GM23338 (cell line): ENCODE measurements around the gene HCRTR2. TPM values are rescaled to one million over a fixed set of nuclear protein-coding genes. Genes with fewer than 3 reads are reported as not detected.

Source experiments
- ATAC-seq: fragments of 200-7000 bp; cut with Tn5 transposase; 3 replicates; pipeline ENCODE4 v1.9.1; 2020
- DNase-seq: peaks from one replicate; pipeline ENCODE4 v3.0.0-alpha.2; 2015; ENCODE audit warnings: low spot score
- H2AFZ ChIP-seq: fragments of 200-600 bp; sonication (generic); 2 replicates; pipeline ENCODE4 v1.8.0; 2016; ENCODE audit warnings: antibody characterized with exemption, mild to moderate bottlenecking, moderate library complexity
- H3F3A ChIP-seq: fragments of 200-600 bp; sonication (generic); replicated peaks from 2 replicates; pipeline ENCODE4 v1.8.0; 2017; ENCODE audit warnings: antibody characterized with exemption, mixed run types, low read depth
- H3K27ac ChIP-seq: fragments of 200-600 bp; sonication (generic); 2 replicates; pipeline ENCODE4 v1.6.1; 2016; ENCODE audit warnings: low read depth
- H3K27me3 ChIP-seq: fragments of 200-600 bp; sonication (generic); 2 replicates; pipeline ENCODE4 v1.8.0; 2016; ENCODE audit warnings: mild to moderate bottlenecking, mixed run types, moderate library complexity; ENCODE audit not compliant: insufficient read depth
- H3K36me3 ChIP-seq: fragments of 200-600 bp; sonication (generic); 2 replicates; pipeline ENCODE4 v1.8.0; 2016; ENCODE audit warnings: mild to moderate bottlenecking; ENCODE audit not compliant: insufficient read depth
- H3K4me1 ChIP-seq: fragments of 200-600 bp; sonication (generic); 2 replicates; pipeline ENCODE4 v1.8.0; 2016; ENCODE audit warnings: mild to moderate bottlenecking, moderate library complexity; ENCODE audit not compliant: insufficient read depth
- H3K4me2 ChIP-seq: fragments of 200-600 bp; sonication (generic); 2 replicates; pipeline ENCODE4 v1.7.1; 2017; ENCODE audit warnings: mixed run types
- H3K4me3 ChIP-seq: fragments of 200-600 bp; sonication (generic); 2 replicates; pipeline ENCODE4 v1.6.1; 2016; ENCODE audit warnings: mixed run types
- H3K79me2 ChIP-seq: fragments of 200-600 bp; sonication (generic); replicated peaks from 2 replicates; pipeline ENCODE4 v1.8.0; 2017; ENCODE audit warnings: mild to moderate bottlenecking; ENCODE audit not compliant: insufficient read depth
- H3K9me2 ChIP-seq: fragments of 200-600 bp; sonication (generic); 2 replicates; pipeline ENCODE4 v1.8.0; 2017; ENCODE audit not compliant: insufficient read depth
- H4K20me1 ChIP-seq: fragments of 200-600 bp; sonication (generic); replicated peaks from 2 replicates; pipeline ENCODE4 v1.8.0; 2017; ENCODE audit warnings: mild to moderate bottlenecking; ENCODE audit not compliant: insufficient read depth
- H3K27ac Mint-ChIP-seq: 2 replicates; pipeline ENCODE4 v1.8.0; 2020; ENCODE audit warnings: inconsistent platforms, mild to moderate bottlenecking, moderate library complexity, mixed read lengths
- H3K27me3 Mint-ChIP-seq: 3 replicates; pipeline ENCODE4 v1.8.0; 2022; ENCODE audit warnings: low read depth, mild to moderate bottlenecking, moderate library complexity, mixed read lengths, inconsistent platforms; ENCODE audit not compliant: insufficient read depth, poor library complexity
- H3K36me3 Mint-ChIP-seq: 3 replicates; pipeline ENCODE4 v1.8.0; 2021; ENCODE audit warnings: low read depth, mild to moderate bottlenecking, inconsistent platforms, moderate library complexity, mixed read lengths
- H3K4me1 Mint-ChIP-seq: 3 replicates; pipeline ENCODE4 v1.8.0; 2020; ENCODE audit warnings: mild to moderate bottlenecking, inconsistent platforms, mixed read lengths
- H3K4me3 Mint-ChIP-seq: 3 replicates; pipeline ENCODE4 v1.8.0; 2021; ENCODE audit warnings: moderate library complexity, mild to moderate bottlenecking, inconsistent platforms, mixed read lengths
- H3K9me3 Mint-ChIP-seq: 3 replicates; pipeline ENCODE4 v1.8.0; 2020; ENCODE audit warnings: moderate library complexity, mild to moderate bottlenecking, inconsistent platforms, mixed read lengths
- CREB1 ChIP-seq: fragments of 250-450 bp; sonication (Bioruptor Pico); IDR thresholded peaks from 2 replicates; pipeline ENCODE4 v1.5.0; 2020; ENCODE audit warnings: low read depth, mild to moderate bottlenecking, moderate library complexity
- CTCF ChIP-seq, 2 experiments: fragments of 200-600 bp in 1 of 2; sonication (generic) in 1 of 2; conservative IDR thresholded peaks; 2 replicates each; pipeline versions ENCODE4 v1.5.1 to v1.6.1; 2016 to 2017; ENCODE audit warnings: antibody characterized with exemption in 2 of 2, low read depth in 2 of 2, mild to moderate bottlenecking in 2 of 2, moderate library complexity in 1 of 2
- ETS1 ChIP-seq: IDR thresholded peaks from 2 replicates; pipeline ENCODE4 v1.6.1; 2016; ENCODE audit warnings: antibody characterized with exemption
- EZH2 ChIP-seq: fragments of 200-600 bp; sonication (generic); IDR thresholded peaks from one replicate; pipeline ENCODE4 v1.8.0; 2017; ENCODE audit warnings: antibody characterized with exemption, mild to moderate bottlenecking, low read depth; ENCODE audit not compliant: unreplicated experiment
- EZH2phosphoT487 ChIP-seq: fragments of 200-600 bp; sonication (generic); IDR thresholded peaks from one replicate; pipeline ENCODE4 v1.8.1; 2018; ENCODE audit warnings: antibody characterized with exemption; ENCODE audit not compliant: unreplicated experiment
- JUNB ChIP-seq: IDR thresholded peaks from one replicate; pipeline ENCODE4 v1.6.1; 2016; ENCODE audit warnings: antibody characterized with exemption; ENCODE audit not compliant: unreplicated experiment
- NANOG ChIP-seq: IDR thresholded peaks from 2 replicates; pipeline ENCODE4 v1.6.1; 2016; ENCODE audit warnings: antibody characterized with exemption, borderline replicate concordance
- POLR2AphosphoS5 ChIP-seq: IDR thresholded peaks from 2 replicates; pipeline ENCODE4 v1.6.1; 2016; ENCODE audit warnings: antibody characterized with exemption, low read depth
- REST ChIP-seq: IDR thresholded peaks from one replicate; pipeline ENCODE4 v1.6.1; 2018; ENCODE audit warnings: antibody characterized with exemption; ENCODE audit not compliant: unreplicated experiment
- STAT1 ChIP-seq: IDR thresholded peaks from one replicate; pipeline ENCODE4 v1.6.1; 2016; ENCODE audit warnings: antibody characterized with exemption; ENCODE audit not compliant: unreplicated experiment
- ZNF114 ChIP-seq: fragments of 250-450 bp; sonication (Bioruptor Pico); IDR thresholded peaks from 2 replicates; pipeline ENCODE4 v1.5.0; 2020; ENCODE audit warnings: mild to moderate bottlenecking, moderate library complexity
- ZNF331 ChIP-seq: fragments of 250-450 bp; sonication (Bioruptor Pico); IDR thresholded peaks from 2 replicates; pipeline ENCODE4 v1.5.0; 2020; ENCODE audit warnings: low read depth, mild to moderate bottlenecking, moderate library complexity
- polyA plus RNA-seq: library from polyadenylated mRNA; unstranded; fragments of >200 nt; fragmentation: Nextera tagmentation; extraction: Ambion mirVana; gene quantifications from 2 replicates; pipeline ENCODE4 v1.2.1, GENCODE V29; 2016
- total RNA-seq: library from RNA; depleted of rRNA; stranded (reverse); fragments of >200 nt; shearing (Covaris generic); gene quantifications from 2 replicates; pipeline ENCODE4 v1.2.3, GENCODE V29; 2014
- TF ChIP-seq, protein P1 (sequence below): fragments of 250-450 bp; sonication (Bioruptor Pico); IDR thresholded peaks from 2 replicates; pipeline ENCODE4 v1.5.0; 2020; ENCODE audit warnings: mild to moderate bottlenecking, moderate library complexity

The HCRTR2 gene
- total and polyA plus RNA-seq, 2 experiments from 2014 or later = 0.15 TPM; not detected in 1

- Mint-ChIP-seq H3K4me3 (no peak overlapping the region), H3K27me3 (no peaks in the 10 kb centered on the region), H3K27ac (no peak overlapping the region), H3K36me3 (no peaks in the 10 kb centered on the region), H3K9me3 (no peaks in the 10 kb centered on the region), H3K4me1 (peaks cover 13% of the 10 kb centered on the region)
- no peaks in the 10 kb centered on the region; the same call in 1 of the 2 replicates for H3K9me2 ChIP-seq
- H3K4me1 ChIP-seq = peaks cover 6% of the 10 kb centered on the region; the same call in 1 of the 2 replicates
- no peaks in the 10 kb centered on the region for H3K36me3 ChIP-seq
- DNase-seq (no peak), ATAC-seq (no peak)
- no peak overlapping the region for H3K4me3 ChIP-seq
- H3K27me3 ChIP-seq = no peaks in the 10 kb centered on the region
- H3K4me2 ChIP-seq = no peak overlapping the region
- H3K79me2 ChIP-seq = no peaks in the 10 kb centered on the region
- H4K20me1 ChIP-seq = no peaks in the 10 kb centered on the region
- no peak for TF ChIP-seq NANOG
- TF ChIP-seq ZNF114 (CRISPR knock-in tag) = no peak
- TF ChIP-seq REST = no peak
- TF ChIP-seq EZH2 = no peak
- TF ChIP-seq CREB1 (CRISPR knock-in tag) = no peak
- TF ChIP-seq POLR2AphosphoS5 = no peak
- no peak for TF ChIP-seq STAT1
- TF ChIP-seq, protein P1, sequence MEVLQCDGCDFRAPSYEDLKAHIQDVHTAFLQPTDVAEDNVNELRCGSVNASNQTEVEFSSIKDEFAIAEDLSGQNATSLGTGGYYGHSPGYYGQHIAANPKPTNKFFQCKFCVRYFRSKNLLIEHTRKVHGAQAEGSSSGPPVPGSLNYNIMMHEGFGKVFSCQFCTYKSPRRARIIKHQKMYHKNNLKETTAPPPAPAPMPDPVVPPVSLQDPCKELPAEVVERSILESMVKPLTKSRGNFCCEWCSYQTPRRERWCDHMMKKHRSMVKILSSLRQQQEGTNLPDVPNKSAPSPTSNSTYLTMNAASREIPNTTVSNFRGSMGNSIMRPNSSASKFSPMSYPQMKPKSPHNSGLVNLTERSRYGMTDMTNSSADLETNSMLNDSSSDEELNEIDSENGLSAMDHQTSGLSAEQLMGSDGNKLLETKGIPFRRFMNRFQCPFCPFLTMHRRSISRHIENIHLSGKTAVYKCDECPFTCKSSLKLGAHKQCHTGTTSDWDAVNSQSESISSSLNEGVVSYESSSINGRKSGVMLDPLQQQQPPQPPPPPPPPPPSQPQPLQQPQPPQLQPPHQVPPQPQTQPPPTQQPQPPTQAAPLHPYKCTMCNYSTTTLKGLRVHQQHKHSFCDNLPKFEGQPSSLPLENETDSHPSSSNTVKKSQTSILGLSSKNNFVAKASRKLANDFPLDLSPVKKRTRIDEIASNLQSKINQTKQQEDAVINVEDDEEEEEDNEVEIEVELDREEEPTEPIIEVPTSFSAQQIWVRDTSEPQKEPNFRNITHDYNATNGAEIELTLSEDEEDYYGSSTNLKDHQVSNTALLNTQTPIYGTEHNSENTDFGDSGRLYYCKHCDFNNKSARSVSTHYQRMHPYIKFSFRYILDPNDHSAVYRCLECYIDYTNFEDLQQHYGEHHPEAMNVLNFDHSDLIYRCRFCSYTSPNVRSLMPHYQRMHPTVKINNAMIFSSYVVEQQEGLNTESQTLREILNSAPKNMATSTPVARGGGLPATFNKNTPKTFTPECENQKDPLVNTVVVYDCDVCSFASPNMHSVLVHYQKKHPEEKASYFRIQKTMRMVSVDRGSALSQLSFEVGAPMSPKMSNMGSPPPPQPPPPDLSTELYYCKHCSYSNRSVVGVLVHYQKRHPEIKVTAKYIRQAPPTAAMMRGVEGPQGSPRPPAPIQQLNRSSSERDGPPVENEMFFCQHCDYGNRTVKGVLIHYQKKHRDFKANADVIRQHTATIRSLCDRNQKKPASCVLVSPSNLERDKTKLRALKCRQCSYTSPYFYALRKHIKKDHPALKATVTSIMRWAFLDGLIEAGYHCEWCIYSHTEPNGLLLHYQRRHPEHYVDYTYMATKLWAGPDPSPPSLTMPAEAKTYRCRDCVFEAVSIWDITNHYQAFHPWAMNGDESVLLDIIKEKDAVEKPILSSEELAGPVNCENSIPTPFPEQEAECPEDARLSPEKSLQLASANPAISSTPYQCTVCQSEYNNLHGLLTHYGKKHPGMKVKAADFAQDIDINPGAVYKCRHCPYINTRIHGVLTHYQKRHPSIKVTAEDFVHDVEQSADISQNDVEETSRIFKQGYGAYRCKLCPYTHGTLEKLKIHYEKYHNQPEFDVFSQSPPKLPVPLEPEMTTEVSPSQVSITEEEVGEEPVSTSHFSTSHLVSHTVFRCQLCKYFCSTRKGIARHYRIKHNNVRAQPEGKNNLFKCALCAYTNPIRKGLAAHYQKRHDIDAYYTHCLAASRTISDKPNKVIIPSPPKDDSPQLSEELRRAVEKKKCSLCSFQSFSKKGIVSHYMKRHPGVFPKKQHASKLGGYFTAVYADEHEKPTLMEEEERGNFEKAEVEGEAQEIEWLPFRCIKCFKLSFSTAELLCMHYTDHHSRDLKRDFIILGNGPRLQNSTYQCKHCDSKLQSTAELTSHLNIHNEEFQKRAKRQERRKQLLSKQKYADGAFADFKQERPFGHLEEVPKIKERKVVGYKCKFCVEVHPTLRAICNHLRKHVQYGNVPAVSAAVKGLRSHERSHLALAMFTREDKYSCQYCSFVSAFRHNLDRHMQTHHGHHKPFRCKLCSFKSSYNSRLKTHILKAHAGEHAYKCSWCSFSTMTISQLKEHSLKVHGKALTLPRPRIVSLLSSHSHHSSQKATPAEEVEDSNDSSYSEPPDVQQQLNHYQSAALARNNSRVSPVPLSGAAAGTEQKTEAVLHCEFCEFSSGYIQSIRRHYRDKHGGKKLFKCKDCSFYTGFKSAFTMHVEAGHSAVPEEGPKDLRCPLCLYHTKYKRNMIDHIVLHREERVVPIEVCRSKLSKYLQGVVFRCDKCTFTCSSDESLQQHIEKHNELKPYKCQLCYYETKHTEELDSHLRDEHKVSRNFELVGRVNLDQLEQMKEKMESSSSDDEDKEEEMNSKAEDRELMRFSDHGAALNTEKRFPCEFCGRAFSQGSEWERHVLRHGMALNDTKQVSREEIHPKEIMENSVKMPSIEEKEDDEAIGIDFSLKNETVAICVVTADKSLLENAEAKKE (CRISPR knock-in tag) = no peak
- no peak for TF ChIP-seq ETS1
- TF ChIP-seq EZH2phosphoT487 = no peak
- TF ChIP-seq JUNB = no peak
- TF ChIP-seq ZNF331 (CRISPR knock-in tag) = no peak
- no peak for TF ChIP-seq CTCF (conservative IDR thresholded peaks at IDR 0.05; ENCODE audit: low read depth in 2 of 2)
- H3K27ac ChIP-seq = no peak overlapping the region
- no peaks in the 10 kb centered on the region for H3F3A ChIP-seq
- H2AFZ ChIP-seq = no peak overlapping the region
Observed at GRCh38 chr6:55142610-55143009, 31.7 kb upstream of the HCRTR2 start.
